Hepatocyte (in vitro differentiated cells): Measurements from ENCODE around the gene GLB1L2.

ENCODE experiments used
- EZH2 ChIP-seq: fragments of 200-600 bp; sonication (generic); IDR thresholded peaks from 2 replicates; pipeline ENCODE4 v1.6.1; 2016; ENCODE audit warnings: antibody characterized with exemption, mild to moderate bottlenecking, borderline replicate concordance
- TF ChIP-seq, protein P1 (sequence below): fragments of 200-600 bp; sonication (generic); IDR thresholded peaks from 2 replicates; pipeline ENCODE4 v1.5.1; 2016; ENCODE audit warnings: antibody characterized with exemption, mild to moderate bottlenecking; ENCODE audit not compliant: poor library complexity

DNA sequence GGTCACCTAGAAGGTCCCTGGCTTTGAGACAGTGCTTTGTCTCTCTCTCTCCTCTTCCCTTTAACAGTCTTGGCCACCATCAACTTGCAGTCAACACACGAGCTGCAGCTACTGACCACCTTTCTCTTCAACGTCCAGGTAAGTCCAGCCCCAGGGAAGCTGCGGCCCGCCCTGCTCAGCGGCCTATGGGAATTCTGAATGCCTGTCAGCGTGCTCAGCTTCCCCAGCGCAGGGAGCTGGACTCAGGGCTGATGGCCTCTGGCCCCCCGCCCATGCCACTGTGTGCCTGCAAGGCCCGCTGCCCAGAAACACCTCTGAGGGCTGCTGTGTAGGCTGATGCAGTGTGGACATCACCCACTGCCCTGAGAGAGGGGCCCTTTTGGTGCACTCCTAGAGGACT, 32.5 kb downstream of the GLB1L2 start:
- TF ChIP-seq, protein P1, sequence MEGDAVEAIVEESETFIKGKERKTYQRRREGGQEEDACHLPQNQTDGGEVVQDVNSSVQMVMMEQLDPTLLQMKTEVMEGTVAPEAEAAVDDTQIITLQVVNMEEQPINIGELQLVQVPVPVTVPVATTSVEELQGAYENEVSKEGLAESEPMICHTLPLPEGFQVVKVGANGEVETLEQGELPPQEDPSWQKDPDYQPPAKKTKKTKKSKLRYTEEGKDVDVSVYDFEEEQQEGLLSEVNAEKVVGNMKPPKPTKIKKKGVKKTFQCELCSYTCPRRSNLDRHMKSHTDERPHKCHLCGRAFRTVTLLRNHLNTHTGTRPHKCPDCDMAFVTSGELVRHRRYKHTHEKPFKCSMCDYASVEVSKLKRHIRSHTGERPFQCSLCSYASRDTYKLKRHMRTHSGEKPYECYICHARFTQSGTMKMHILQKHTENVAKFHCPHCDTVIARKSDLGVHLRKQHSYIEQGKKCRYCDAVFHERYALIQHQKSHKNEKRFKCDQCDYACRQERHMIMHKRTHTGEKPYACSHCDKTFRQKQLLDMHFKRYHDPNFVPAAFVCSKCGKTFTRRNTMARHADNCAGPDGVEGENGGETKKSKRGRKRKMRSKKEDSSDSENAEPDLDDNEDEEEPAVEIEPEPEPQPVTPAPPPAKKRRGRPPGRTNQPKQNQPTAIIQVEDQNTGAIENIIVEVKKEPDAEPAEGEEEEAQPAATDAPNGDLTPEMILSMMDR, result no peak
- TF ChIP-seq EZH2, result no peak
